ENCODE results near the gene PIP4K2A. TPM values are rescaled to one million over a fixed set of nuclear protein-coding genes. Genes with fewer than 3 reads are reported as not detected.

The PIP4K2A gene
- total RNA-seq, 2 experiments from 2014 or later: 108 to 115 TPM

DNA sequence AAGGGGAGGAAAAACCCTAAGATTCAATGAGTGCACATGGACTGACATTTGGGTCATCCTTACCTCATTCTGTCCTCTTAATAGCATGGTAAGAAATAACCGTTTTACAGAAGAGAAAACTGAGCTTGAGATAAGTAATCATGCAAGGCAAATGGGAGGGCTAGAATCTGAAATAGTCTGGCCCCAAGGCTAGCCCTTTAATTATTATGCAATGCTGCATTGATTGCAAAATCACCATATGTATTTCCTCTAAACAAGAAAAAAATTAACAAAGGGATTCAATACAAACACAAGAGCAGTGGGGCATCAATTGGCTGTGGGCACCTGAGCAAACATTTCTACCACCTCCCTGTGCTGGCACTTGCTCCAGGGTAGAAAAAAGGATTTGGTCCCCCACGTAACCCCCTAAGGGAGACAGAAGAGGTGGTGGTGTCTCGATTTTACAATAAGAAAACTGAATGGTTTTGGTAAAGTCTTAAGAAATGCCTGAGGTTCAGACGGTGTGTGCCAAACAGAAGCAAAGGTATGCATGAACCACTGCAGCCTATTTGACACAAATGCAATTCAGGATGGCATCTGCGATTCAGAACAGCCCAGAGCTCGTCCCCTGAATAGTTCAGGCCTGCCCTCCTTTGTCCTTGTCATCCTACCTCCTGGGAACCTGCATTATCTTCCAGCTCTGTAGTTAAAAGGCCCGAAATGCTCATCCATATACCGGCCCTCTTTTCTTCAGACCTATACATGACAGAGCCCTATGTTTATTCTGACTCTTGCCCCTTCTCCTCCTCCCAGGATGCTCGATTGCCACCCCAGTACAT, 23.6 kb downstream of the PIP4K2A start:
- ChIA-PET POLR2A (interaction anchor here (0.6 to 2.6 kb wide), 3 partner anchors 11 to 44 kb away, joined by 3 to 16 read pairs (median 3); no protein-coding TSS in a partner anchor), CTCF (interaction anchor here (1.0 to 1.3 kb wide), 3 partner anchors 13 to 67 kb away, joined by 3 read pairs; no protein-coding TSS in a partner anchor)
- Mint-ChIP-seq H3K27me3 (no peaks in the 10 kb centered on the region), H3K9me3 (peaks cover 6% of the 10 kb centered on the region), H3K27ac (peak overlapping the region; percentile 82), H3K4me1 (ENCODE audit: low read depth) (peaks cover 90% of the 10 kb centered on the region), H3K4me3 (no peak overlapping the region), H3K36me3 (ENCODE audit: low read depth) (peaks cover 37% of the 10 kb centered on the region)
- TF ChIP-seq, protein P1, sequence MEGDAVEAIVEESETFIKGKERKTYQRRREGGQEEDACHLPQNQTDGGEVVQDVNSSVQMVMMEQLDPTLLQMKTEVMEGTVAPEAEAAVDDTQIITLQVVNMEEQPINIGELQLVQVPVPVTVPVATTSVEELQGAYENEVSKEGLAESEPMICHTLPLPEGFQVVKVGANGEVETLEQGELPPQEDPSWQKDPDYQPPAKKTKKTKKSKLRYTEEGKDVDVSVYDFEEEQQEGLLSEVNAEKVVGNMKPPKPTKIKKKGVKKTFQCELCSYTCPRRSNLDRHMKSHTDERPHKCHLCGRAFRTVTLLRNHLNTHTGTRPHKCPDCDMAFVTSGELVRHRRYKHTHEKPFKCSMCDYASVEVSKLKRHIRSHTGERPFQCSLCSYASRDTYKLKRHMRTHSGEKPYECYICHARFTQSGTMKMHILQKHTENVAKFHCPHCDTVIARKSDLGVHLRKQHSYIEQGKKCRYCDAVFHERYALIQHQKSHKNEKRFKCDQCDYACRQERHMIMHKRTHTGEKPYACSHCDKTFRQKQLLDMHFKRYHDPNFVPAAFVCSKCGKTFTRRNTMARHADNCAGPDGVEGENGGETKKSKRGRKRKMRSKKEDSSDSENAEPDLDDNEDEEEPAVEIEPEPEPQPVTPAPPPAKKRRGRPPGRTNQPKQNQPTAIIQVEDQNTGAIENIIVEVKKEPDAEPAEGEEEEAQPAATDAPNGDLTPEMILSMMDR (IDR thresholded peaks at IDR 0.05): no peak
- intact Hi-C loops (cut with micrococcal nuclease): loop anchor here (5.0 kb wide), 1 partner anchor 34 kb away; no protein-coding TSS in a partner anchor
- DNase-seq (no peak), ATAC-seq (no peak)

DNA sequence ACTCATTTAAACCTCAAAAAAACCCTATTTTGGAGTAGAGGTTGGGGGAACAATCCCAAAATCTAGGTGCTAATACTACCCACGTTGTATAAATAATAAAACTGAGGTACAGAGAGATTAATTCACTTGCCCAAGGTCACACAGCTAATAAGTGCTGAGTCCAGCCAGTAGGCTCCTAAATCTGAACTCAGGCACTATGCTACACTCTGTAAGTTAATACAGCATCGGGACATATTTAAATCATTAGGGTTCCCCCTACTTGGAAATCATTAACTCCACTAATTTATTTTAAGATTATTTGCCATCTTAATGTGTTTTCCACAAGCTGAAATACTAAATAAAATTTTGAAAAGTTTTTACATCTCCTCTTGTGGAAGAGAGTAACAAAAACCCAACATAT, 24.2 kb downstream of the PIP4K2A start:
- POLR2A ChIA-PET: interaction anchor here (2.6 kb wide), 1 partner anchor 14 kb away, joined by 16 read pairs; no protein-coding TSS in a partner anchor
- Mint-ChIP-seq H3K27ac (peak overlapping the region; percentile 82), H3K36me3 (ENCODE audit: low read depth) (peaks cover 39% of the 10 kb centered on the region), H3K4me3 (no peak overlapping the region), H3K9me3 (peaks cover 6% of the 10 kb centered on the region), H3K4me1 (ENCODE audit: low read depth) (peaks cover 90% of the 10 kb centered on the region), H3K27me3 (no peaks in the 10 kb centered on the region)
- no peak for ATAC-seq
- TF ChIP-seq, protein P1 (IDR thresholded peaks at IDR 0.05): no peak
- DNase-seq: no peak
- intact Hi-C loops (cut with micrococcal nuclease): loop anchor here (5.0 kb wide), 1 partner anchor 33 kb away; no protein-coding TSS in a partner anchor
- CTCF ChIA-PET: no interaction called here

DNA sequence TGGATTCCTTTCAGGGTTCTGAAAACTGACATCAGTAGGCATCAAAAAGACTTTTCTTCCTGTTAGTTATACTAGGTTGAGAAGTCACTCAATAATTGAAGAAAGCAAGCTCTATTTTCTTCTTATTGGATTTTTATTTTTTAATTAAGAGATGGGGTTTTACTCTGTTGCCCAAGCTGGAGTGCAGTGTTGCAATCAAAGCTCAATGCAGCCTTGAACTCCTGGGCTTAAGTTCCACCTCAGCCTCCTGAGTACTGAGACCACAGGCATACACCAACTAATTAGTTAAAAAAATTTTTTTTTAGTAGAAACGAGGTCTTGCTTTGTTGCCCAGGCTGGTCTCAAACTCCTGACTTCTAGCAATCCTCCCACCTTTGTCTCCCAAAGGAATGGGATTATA, 28.0 kb downstream of the PIP4K2A start:
- Mint-ChIP-seq H3K27ac (peak overlapping the region; percentile 61), H3K4me3 (no peak overlapping the region), H3K4me1 (ENCODE audit: low read depth) (peaks cover 91% of the 10 kb centered on the region), H3K9me3 (no peaks in the 10 kb centered on the region), H3K27me3 (no peaks in the 10 kb centered on the region), H3K36me3 (ENCODE audit: low read depth) (peaks cover 21% of the 10 kb centered on the region)
- intact Hi-C loops (cut with micrococcal nuclease): no loop called here
- DNase-seq (no peak), ATAC-seq (no peak)
- CTCF ChIA-PET: no interaction called here
- POLR2A ChIA-PET: interaction anchor here (1.0 kb wide), 2 partner anchors 10 to 31 kb away, joined by 3 to 4 read pairs; no protein-coding TSS in a partner anchor
- TF ChIP-seq, protein P1 (IDR thresholded peaks at IDR 0.05): no peak

DNA sequence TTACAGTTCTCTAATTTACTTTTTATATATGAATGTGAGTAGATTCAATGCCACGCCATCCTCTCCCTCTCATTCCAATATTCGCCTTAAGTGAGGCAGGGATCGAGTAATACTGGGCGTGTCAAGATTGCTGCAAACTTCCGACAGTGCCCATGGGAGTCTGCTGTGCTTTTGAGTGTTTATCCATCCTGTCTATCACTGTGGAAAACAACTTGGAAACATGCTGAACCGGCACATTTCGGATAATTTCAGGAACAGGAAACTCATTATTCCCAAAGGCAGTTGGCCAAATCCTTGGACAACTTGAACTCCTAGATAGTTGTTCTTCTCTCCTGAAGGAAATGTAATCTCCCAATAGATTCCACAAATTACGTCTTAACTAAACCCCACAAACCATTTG, 28.5 kb downstream of the PIP4K2A start:
- Mint-ChIP-seq H3K4me3 (no peak overlapping the region), H3K36me3 (ENCODE audit: low read depth) (peaks cover 21% of the 10 kb centered on the region)

More for the DNA sequence above, 28.5 kb downstream of the PIP4K2A start:
- intact Hi-C loops (cut with micrococcal nuclease): no loop called here
- Mint-ChIP-seq H3K27ac (peak overlapping the region; percentile 61), H3K4me1 (ENCODE audit: low read depth) (peaks cover 91% of the 10 kb centered on the region), H3K9me3 (no peaks in the 10 kb centered on the region), H3K27me3 (no peaks in the 10 kb centered on the region)
- no peak for ATAC-seq
- ChIA-PET POLR2A (interaction anchor here (1.0 kb wide), 2 partner anchors 10 to 30 kb away, joined by 3 to 4 read pairs; no protein-coding TSS in a partner anchor), CTCF (interaction anchor here (1.4 to 3.1 kb wide), 2 partner anchors 31 to 37 kb away, joined by 4 to 10 read pairs; no protein-coding TSS in a partner anchor)
- DNase-seq: no peak
- TF ChIP-seq, protein P1 (IDR thresholded peaks at IDR 0.05): no peak

Data from activated CD8-positive, alpha-beta T cell treated with anti-CD3 and anti-CD28 coated beads for 36 hours (primary cell).